Neural cell (in vitro differentiated cells): ENCODE results near the gene COL6A2. TPM values are rescaled to one million over a fixed set of nuclear protein-coding genes. Genes with fewer than 3 reads are reported as not detected.

Source experiments
- H2AFZ ChIP-seq: fragments of 200-600, 300-800 bp; sonication (generic), shearing (Covaris generic); 2 replicates; pipeline ENCODE4 v1.6.0; 2014; ENCODE audit warnings: low read depth, mild to moderate bottlenecking, antibody characterized with exemption, low read length, moderate library complexity
- H3F3A ChIP-seq: fragments of 200-600 bp; shearing (Covaris generic); 2 replicates; pipeline ENCODE4 v1.6.1; 2016; ENCODE audit warnings: mild to moderate bottlenecking, moderate library complexity, mixed read lengths, antibody characterized with exemption, low read length; ENCODE audit not compliant: insufficient read depth, poor library complexity, severe bottlenecking
- H3K27ac ChIP-seq: fragments of 200-600, 300-800 bp; sonication (generic), shearing (Covaris generic); 2 replicates; pipeline ENCODE4 v1.5.1; 2014; ENCODE audit warnings: mild to moderate bottlenecking, low read length, moderate library complexity
- H3K27me3 ChIP-seq: fragments of 300-800, 200-600 bp; sonication (generic), shearing (Covaris generic); 2 replicates; pipeline ENCODE4 v1.6.0; 2014; ENCODE audit warnings: mild to moderate bottlenecking, low read depth, low read length, moderate library complexity; ENCODE audit not compliant: insufficient read depth
- H3K36me3 ChIP-seq: fragments of 300-800, 200-600 bp; sonication (generic), shearing (Covaris generic); 2 replicates; pipeline ENCODE4 v1.5.1; 2014; ENCODE audit warnings: mild to moderate bottlenecking, antibody characterized with exemption, low read length, moderate library complexity; ENCODE audit not compliant: insufficient read depth
- H3K4me2 ChIP-seq: fragments of 300-800, 200-600 bp; sonication (generic), shearing (Covaris generic); 2 replicates; pipeline ENCODE4 v1.6.0; 2014; ENCODE audit warnings: mild to moderate bottlenecking, low read length
- H3K4me3 ChIP-seq: fragments of 300-800, 200-600 bp; sonication (generic), shearing (Covaris generic); 2 replicates; pipeline ENCODE4 v1.5.1; 2014; ENCODE audit warnings: mild to moderate bottlenecking, low read length, moderate library complexity
- H3K79me2 ChIP-seq: fragments of 200-600 bp; shearing (Covaris generic); replicated peaks from 2 replicates; pipeline ENCODE4 v1.6.0; 2014; ENCODE audit warnings: mild to moderate bottlenecking, low read length, moderate library complexity; ENCODE audit not compliant: insufficient read depth
- H3K9ac ChIP-seq: fragments of 300-800, 200-600 bp; sonication (generic), shearing (Covaris generic); 2 replicates; pipeline ENCODE4 v1.6.1; 2016; ENCODE audit warnings: mild to moderate bottlenecking, low read length, mixed read lengths
- H3K9me2 ChIP-seq: fragments of 200-600 bp; shearing (Covaris generic); 2 replicates; pipeline ENCODE4 v1.6.1; 2016; ENCODE audit warnings: mild to moderate bottlenecking, low read length, mixed read lengths; ENCODE audit not compliant: insufficient read depth
- H3K9me3 ChIP-seq: fragments of 200-600, 300-800 bp; sonication (generic), shearing (Covaris generic); 2 replicates; pipeline ENCODE4 v1.6.1; 2016; ENCODE audit warnings: mild to moderate bottlenecking, mixed run types, low read length, moderate library complexity, mixed read lengths
- H4K20me1 ChIP-seq: fragments of 200-600 bp; shearing (Covaris generic); 2 replicates; pipeline ENCODE4 v1.6.1; 2016; ENCODE audit warnings: mild to moderate bottlenecking, mixed run types; ENCODE audit not compliant: insufficient read depth
- CTCF ChIP-seq: fragments of 450-650 bp; IDR thresholded peaks from 2 replicates; pipeline ENCODE4 v1.5.1; 2014; ENCODE audit warnings: antibody characterized with exemption, mild to moderate bottlenecking, moderate library complexity; ENCODE audit not compliant: poor library complexity, severe bottlenecking
- EP300 ChIP-seq: fragments of 450-650 bp; conservative IDR thresholded peaks from 2 replicates; pipeline ENCODE4 v1.6.1; 2014; ENCODE audit warnings: antibody characterized with exemption, mild to moderate bottlenecking, moderate library complexity; ENCODE audit not compliant: poor library complexity, severe bottlenecking
- EZH2 ChIP-seq: fragments of 200-600, 300-800 bp; shearing (Covaris generic), sonication (generic); IDR thresholded peaks from 2 replicates; pipeline ENCODE4 v1.6.1; 2014; ENCODE audit warnings: antibody characterized with exemption, low read length, borderline replicate concordance, mild to moderate bottlenecking; ENCODE audit not compliant: insufficient read depth, poor library complexity, severe bottlenecking
- MXI1 ChIP-seq: fragments of 450-650 bp; conservative IDR thresholded peaks from 2 replicates; pipeline ENCODE4 v1.6.1; 2014; ENCODE audit warnings: antibody characterized with exemption, mild to moderate bottlenecking; ENCODE audit not compliant: poor library complexity, severe bottlenecking
- RAD21 ChIP-seq: fragments of 450-650 bp; conservative IDR thresholded peaks from 2 replicates; pipeline ENCODE4 v1.6.1; 2014; ENCODE audit warnings: antibody characterized with exemption, mild to moderate bottlenecking, moderate library complexity
- REST ChIP-seq: IDR thresholded peaks from 2 replicates; pipeline ENCODE4 v1.6.1; 2012; ENCODE audit warnings: borderline replicate concordance
- SMC3 ChIP-seq: fragments of 450-650 bp; conservative IDR thresholded peaks from 2 replicates; pipeline ENCODE4 v1.6.1; 2014; ENCODE audit warnings: antibody characterized with exemption, mild to moderate bottlenecking, moderate library complexity; ENCODE audit not compliant: poor library complexity
- TAF1 ChIP-seq: IDR thresholded peaks from 2 replicates; pipeline ENCODE4 v1.6.1; 2012; ENCODE audit warnings: low read depth
- polyA plus RNA-seq: library from polyadenylated mRNA; depleted of rRNA; stranded (reverse); fragments of >200 nt; gene quantifications from 2 replicates; pipeline ENCODE4 v1.2.3, GENCODE V29; 2014

The COL6A2 gene
- polyA plus RNA-seq, 1 donor from 2014 or later: not detected

GRCh38 chr21:46156678-46157077 lies 58.8 kb downstream of the COL6A2 start:
- H3K9ac ChIP-seq: no peak overlapping the region
- H3K27me3 ChIP-seq: no peaks in the 10 kb centered on the region
- H4K20me1 ChIP-seq: no peaks in the 10 kb centered on the region
- H3K79me2 ChIP-seq: no peaks in the 10 kb centered on the region
- H3K36me3 ChIP-seq: no peaks in the 10 kb centered on the region
- no peak overlapping the region for H2AFZ ChIP-seq
- no peak for TF ChIP-seq EZH2
- TF ChIP-seq RAD21: no peak
- TF ChIP-seq SMC3: no peak
- TF ChIP-seq MXI1: no peak
- TF ChIP-seq EP300: no peak
- no peak for TF ChIP-seq REST
- no peak for TF ChIP-seq CTCF
- no peak for TF ChIP-seq TAF1
- H3K27ac ChIP-seq: no peak overlapping the region
- no peak overlapping the region for H3K4me3 ChIP-seq
- no peaks in the 10 kb centered on the region for H3K9me2 ChIP-seq
- no peaks in the 10 kb centered on the region for H3K9me3 ChIP-seq
- H3F3A ChIP-seq: no peaks in the 10 kb centered on the region
- H3K4me2 ChIP-seq: no peak overlapping the region

GRCh38 chr21:46157396-46157986 lies 59.6 kb downstream of the COL6A2 start:
- H3K4me3 ChIP-seq: no peak overlapping the region
- H3K4me2 ChIP-seq: no peak overlapping the region
- no peaks in the 10 kb centered on the region for H3K79me2 ChIP-seq
- H3K9me3 ChIP-seq: no peaks in the 10 kb centered on the region
- TF ChIP-seq MXI1: no peak
- H3K27ac ChIP-seq: no peak overlapping the region
- no peak overlapping the region for H3K9ac ChIP-seq
- no peak overlapping the region for H2AFZ ChIP-seq
- no peaks in the 10 kb centered on the region for H3K27me3 ChIP-seq
- no peaks in the 10 kb centered on the region for H3K36me3 ChIP-seq
- no peaks in the 10 kb centered on the region for H3K9me2 ChIP-seq
- no peaks in the 10 kb centered on the region for H4K20me1 ChIP-seq
- no peaks in the 10 kb centered on the region for H3F3A ChIP-seq
